SK-N-MC (cell line): ENCODE results near the gene SARNP.
A peak's percentile ranks its signal among the peaks of the same experiment; 100 is the strongest.

ENCODE experiments used
- DNase-seq: peaks from one replicate; pipeline ENCODE4 v3.0.0-alpha.2; 2011; ENCODE audit warnings: low read depth, low spot score
- H3K27ac ChIP-seq: fragments of 200-600 bp; sonication (generic); 2 replicates; pipeline ENCODE4 v1.5.1; 2016; ENCODE audit warnings: mixed run types
- H3K36me3 ChIP-seq: fragments of 200-600 bp; sonication (generic); 2 replicates; pipeline ENCODE4 v1.6.1; 2017; ENCODE audit warnings: antibody characterized with exemption, low read length, mixed read lengths; ENCODE audit not compliant: insufficient read depth
- H3K4me3 ChIP-seq: fragments of 200-600 bp; sonication (generic); 2 replicates; pipeline ENCODE4 v1.5.1; 2016
- H3K9ac ChIP-seq: fragments of 200-600 bp; sonication (generic); 2 replicates; pipeline ENCODE4 v1.8.0; 2017; ENCODE audit warnings: mixed run types, mixed read lengths; ENCODE audit not compliant: insufficient read length
- H3K9me3 ChIP-seq: fragments of 200-600 bp; sonication (generic); 2 replicates; pipeline ENCODE4 v1.6.1; 2017; ENCODE audit warnings: low read depth, mild to moderate bottlenecking, antibody characterized with exemption, low read length, moderate library complexity, mixed read lengths
- EZH2 ChIP-seq: fragments of 200-600 bp; sonication (generic); IDR thresholded peaks from one replicate; pipeline ENCODE4 v1.6.1; 2017; ENCODE audit warnings: antibody characterized with exemption
- FOXP2 ChIP-seq: optimal IDR thresholded peaks from 2 replicates; pipeline ENCODE3; 2011; ENCODE audit warnings: mild to moderate bottlenecking, moderate library complexity; ENCODE audit not compliant: insufficient read depth; ENCODE audit errors: extremely low read length, control extremely low read depth
- POLR2AphosphoS5 ChIP-seq: IDR thresholded peaks from 2 replicates; pipeline ENCODE4 v1.6.1; 2012; ENCODE audit warnings: mild to moderate bottlenecking, low read depth, low read length, borderline replicate concordance

Gene SARNP

DNA sequence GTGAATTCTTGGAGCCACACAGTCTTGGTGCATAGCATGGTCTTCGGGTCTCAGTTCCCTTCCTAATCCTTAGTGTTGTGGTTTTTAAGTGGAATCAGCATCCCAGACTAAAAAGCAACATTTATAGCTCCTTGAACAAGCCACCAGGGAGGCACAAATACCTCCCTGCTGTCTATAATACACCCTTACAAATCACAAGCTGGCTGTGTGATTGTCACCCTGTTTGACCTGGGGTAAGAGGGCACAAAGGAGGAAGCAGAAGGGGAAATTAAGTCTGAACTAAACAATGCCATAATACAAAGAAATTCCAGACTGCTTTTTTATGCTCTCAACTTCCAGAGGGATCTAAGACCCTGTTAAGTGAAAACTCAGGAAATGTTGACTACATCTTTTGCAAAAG, 32.9 kb upstream of the SARNP start:
- H3K9ac ChIP-seq: no peak overlapping the region

DNA sequence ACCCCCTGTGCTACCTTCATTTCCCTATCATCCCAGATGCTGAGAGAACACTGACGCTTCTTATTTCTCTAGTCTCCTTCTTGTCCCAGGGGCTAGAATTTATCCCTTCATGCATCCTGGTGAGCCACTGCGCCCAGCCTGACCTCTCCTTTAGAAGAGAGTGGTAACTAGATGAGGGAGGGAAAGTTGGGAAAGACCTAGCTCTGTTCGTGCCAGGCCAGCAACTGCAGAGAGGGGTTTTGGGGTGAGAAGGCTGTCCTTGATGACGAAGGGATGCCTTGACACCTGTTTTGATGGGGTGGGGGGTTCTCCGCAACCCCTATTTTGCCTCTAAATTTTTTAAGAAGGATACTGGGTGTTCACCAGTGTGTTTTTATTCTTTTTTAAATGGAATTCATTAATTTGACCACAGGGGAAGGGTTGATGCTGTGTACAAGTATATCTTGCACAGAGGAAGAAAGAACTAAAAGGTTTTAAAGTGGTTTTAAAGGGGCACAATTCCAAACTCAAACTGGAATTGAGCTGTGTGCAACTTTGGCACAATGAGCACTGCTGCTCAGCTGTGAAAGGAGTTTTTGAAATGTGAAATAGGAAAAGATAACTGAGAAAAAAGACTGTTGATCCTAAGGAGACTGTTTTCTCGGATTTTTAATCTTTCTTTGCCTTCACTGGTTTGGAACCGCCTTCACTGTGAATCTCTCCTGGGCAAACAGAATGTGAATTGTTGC, 32.3 kb upstream of the SARNP start:
- TF ChIP-seq FOXP2: no peak
- TF ChIP-seq POLR2AphosphoS5: no peak
- no peak for TF ChIP-seq EZH2
- no peak overlapping the region for H3K27ac ChIP-seq
- H3K4me3 ChIP-seq: no peak overlapping the region
- no peak overlapping the region for H3K9ac ChIP-seq
- no peaks in the 10 kb centered on the region for H3K36me3 ChIP-seq
- H3K9me3 ChIP-seq: no peaks in the 10 kb centered on the region
- DNase-seq: no peak

More for the DNA sequence above, 32.9 kb upstream of the SARNP start:
- Histone ChIP-seq H3K4me3 (0 out of 2 replicates have a peak overlapping the region, but pooled peaks have one; percentile 15), H3K9me3 (no peaks in the 10 kb centered on the region), H3K27ac (no peak overlapping the region), H3K36me3 (no peaks in the 10 kb centered on the region)
- no peak for DNase-seq
- TF ChIP-seq POLR2AphosphoS5: no peak
- TF ChIP-seq FOXP2: no peak
- no peak for TF ChIP-seq EZH2

DNA sequence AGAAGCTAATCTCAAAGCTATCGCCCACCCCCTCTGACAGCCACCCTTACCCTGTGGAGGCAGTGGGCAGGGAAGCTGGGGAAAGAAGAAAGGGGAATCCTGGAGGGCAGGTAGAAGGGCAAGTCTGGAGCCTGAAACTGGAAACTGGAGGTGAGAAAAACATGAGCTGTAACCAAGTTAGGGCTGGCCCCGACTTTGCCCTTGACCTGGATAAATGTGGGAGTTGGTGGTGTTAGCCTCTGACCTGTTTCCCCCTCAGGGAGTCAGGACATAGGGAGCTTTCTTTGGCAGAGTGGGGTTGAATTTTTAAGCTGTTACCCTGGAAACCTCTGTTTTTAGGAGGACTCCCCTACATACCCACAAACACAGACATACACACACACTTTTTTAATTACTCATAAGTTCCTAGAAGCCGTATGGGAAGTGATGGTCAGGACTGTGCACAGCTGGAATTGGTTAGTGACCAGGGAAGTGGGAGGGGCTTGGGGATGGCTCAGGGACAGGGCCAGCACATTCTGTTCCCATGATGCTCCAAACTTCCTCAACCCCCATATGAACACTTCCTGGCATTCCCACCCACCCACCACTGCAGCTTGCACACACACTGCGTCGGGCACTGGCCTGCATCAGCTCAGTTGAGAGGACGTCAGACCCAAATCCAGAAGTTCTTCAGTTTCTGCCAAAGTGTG, 30.2 kb upstream of the SARNP start:
- Histone ChIP-seq H3K27ac (peak overlapping the region; percentile 8), H3K9ac (no peak overlapping the region), H3K36me3 (no peaks in the 10 kb centered on the region), H3K9me3 (no peaks in the 10 kb centered on the region), H3K4me3 (peak overlapping the region; percentile 19; the same call in 1 of the 2 replicates)
- no peak for DNase-seq
- no peak for TF ChIP-seq FOXP2
- no peak for TF ChIP-seq EZH2
- no peak for TF ChIP-seq POLR2AphosphoS5

DNA sequence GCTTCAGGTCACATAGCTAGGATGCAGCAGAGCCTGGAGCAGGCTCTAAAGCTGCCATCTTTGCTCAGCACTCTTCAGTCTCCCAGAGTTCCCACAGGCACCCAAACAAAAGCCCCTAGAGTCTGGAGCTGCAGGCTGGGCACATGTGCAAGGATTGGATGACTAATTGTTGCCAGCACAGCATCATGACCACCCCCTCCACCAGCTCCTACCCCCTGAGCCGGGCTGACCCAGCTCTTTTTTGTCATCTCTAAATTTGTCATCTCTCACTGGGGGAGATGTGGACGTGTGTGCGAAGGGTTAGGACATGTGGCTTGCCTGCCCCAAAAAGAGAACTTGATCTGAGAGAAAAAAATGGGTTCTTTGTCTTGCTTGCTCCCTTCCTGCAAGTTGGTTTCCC, 29.5 kb upstream of the SARNP start:
- H3K9me3 ChIP-seq: no peaks in the 10 kb centered on the region
- TF ChIP-seq EZH2: no peak
- no peak for TF ChIP-seq FOXP2
- no peak for TF ChIP-seq POLR2AphosphoS5
- H3K4me3 ChIP-seq: no peak overlapping the region
- no peak overlapping the region for H3K27ac ChIP-seq
- no peak overlapping the region for H3K9ac ChIP-seq
- no peaks in the 10 kb centered on the region for H3K36me3 ChIP-seq
- DNase-seq: no peak

DNA sequence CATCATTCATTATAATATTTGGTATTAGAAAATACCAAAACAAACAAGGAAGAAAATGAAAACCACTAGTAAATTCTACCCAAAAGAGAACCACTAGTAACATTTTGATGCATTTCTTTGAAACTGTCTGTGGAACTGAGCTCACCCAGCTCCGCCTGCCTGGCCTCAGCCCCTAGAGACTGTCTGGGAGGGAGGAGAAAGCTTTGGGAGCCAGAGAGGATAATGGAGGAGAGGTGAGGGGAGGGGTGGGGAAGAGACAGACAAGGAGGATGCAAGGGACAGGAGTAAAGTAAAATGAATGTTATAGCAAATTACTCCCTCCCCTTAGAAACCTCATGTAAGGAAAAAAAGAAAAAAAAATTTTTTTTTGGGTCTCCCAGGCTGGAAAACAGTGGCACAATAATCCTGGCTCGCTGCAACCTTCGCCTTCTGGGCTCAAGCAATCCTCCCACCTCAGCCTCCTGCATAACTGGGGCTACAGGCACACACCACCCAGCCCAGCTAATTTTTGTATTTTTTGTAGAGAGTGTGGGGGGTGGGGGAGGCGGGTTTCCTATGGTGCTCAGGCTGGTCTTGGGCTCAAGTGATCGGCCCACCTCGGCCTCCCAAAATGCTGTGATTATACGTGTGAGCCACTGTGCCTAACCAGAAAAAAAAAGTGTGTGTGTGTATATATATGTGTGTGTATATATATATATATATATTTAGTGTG, 28.4 kb upstream of the SARNP start:
- no peak for DNase-seq
- TF ChIP-seq FOXP2 (no peak), POLR2AphosphoS5 (no peak), EZH2 (no peak)
- H3K4me3 ChIP-seq: no peak overlapping the region
- H3K27ac ChIP-seq: no peak overlapping the region
- no peaks in the 10 kb centered on the region for H3K9me3 ChIP-seq
- H3K9ac ChIP-seq: no peak overlapping the region
- H3K36me3 ChIP-seq: no peaks in the 10 kb centered on the region

DNA sequence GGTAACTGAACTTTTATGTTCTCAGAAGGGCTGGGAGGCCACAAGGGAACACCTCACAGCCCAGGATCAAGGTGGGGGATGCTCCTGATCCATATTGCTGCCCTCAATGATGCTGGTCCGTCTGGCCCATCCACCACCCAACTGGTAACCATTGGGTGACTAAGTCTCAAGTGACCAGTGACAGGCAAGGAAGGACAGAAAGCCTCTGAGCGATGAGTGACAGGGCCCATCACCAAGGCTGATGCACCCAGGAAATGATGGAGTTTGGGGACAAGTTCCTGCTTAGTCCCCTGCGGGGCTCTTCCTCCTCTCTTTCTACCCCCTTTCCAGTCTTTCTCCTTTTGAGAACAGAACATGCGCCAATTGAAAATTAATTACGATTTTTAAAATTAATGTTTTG, 27.8 kb upstream of the SARNP start:
- H3K9ac ChIP-seq: no peak overlapping the region
- no peaks in the 10 kb centered on the region for H3K9me3 ChIP-seq
- TF ChIP-seq POLR2AphosphoS5: no peak
- no peak for TF ChIP-seq FOXP2
- TF ChIP-seq EZH2: no peak
- H3K27ac ChIP-seq: no peak overlapping the region
- H3K4me3 ChIP-seq: no peak overlapping the region
- DNase-seq: no peak
- no peaks in the 10 kb centered on the region for H3K36me3 ChIP-seq

DNA sequence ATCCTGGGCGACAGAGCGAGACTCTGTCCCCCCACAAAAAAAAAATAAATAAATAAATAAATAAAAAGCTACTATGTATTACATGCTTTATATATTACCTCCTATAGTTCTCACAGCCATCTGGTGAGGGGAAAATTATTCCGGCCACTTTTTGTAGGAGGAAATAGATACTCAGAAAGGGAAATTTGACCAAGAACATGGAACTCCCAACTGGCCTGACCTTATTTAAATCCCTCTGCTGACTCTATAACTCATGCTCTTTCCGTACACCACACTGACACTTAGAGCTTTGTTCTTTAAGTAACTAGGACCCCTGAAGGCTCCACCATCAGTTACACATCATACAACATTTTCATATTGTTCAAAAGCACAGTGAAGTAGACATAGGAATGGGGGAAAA, 27.4 kb upstream of the SARNP start:
- no peak for DNase-seq
- H3K9me3 ChIP-seq: no peaks in the 10 kb centered on the region
- TF ChIP-seq FOXP2 (no peak), POLR2AphosphoS5 (no peak), EZH2 (no peak)
- H3K27ac ChIP-seq: no peak overlapping the region
- no peak overlapping the region for H3K9ac ChIP-seq
- H3K36me3 ChIP-seq: no peaks in the 10 kb centered on the region
- no peak overlapping the region for H3K4me3 ChIP-seq

DNA sequence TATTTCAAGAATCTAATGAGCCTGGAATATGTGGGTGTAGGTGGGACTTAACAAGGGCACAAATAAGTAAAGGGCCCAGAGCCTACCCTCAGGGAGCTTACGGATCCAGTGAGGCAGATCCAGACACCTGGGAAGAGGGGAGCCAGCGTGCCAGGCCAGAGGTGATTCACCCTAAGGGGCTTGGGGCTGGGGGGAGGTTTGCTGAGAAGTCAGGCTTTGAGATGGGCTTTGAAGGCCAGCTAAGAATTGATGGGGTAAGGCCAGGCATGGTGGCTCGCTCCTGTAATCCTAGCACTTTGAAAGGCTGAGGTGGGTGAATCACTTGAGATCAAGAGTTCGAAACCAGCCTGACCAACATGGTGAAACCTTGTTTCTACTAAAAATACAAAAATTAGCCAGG, 25.9 kb upstream of the SARNP start:
- Histone ChIP-seq H3K27ac (no peak overlapping the region), H3K4me3 (no peak overlapping the region), H3K9me3 (no peaks in the 10 kb centered on the region), H3K36me3 (no peaks in the 10 kb centered on the region), H3K9ac (no peak overlapping the region)
- DNase-seq: no peak
- TF ChIP-seq POLR2AphosphoS5: no peak
- TF ChIP-seq EZH2: no peak
